Osteocyte (in vitro differentiated cells): ENCODE results near the gene SCN5A. TPM values are rescaled to one million over a fixed set of nuclear protein-coding genes. Genes with fewer than 3 reads are reported as not detected.

Experiments used
- DNase-seq: peaks from one replicate; pipeline ENCODE4 v3.0.0; 2021; ENCODE audit warnings: mixed read lengths; ENCODE audit not compliant: unreplicated experiment; ENCODE audit errors: extremely low spot score
- H3K27ac Mint-ChIP-seq: one replicate; pipeline ENCODE4 v1.8.0; 2021; ENCODE audit warnings: mild to moderate bottlenecking, mixed read lengths; ENCODE audit not compliant: unreplicated experiment
- H3K27me3 Mint-ChIP-seq: one replicate; pipeline ENCODE4 v1.8.0; 2021; ENCODE audit warnings: mixed read lengths; ENCODE audit not compliant: unreplicated experiment
- H3K36me3 Mint-ChIP-seq: one replicate; pipeline ENCODE4 v1.8.0; 2021; ENCODE audit warnings: mixed read lengths; ENCODE audit not compliant: unreplicated experiment
- H3K4me1 Mint-ChIP-seq: one replicate; pipeline ENCODE4 v1.8.0; 2021; ENCODE audit warnings: mixed read lengths; ENCODE audit not compliant: unreplicated experiment
- H3K4me3 Mint-ChIP-seq: one replicate; pipeline ENCODE4 v1.8.0; 2021; ENCODE audit warnings: mild to moderate bottlenecking, moderate library complexity, mixed read lengths; ENCODE audit not compliant: unreplicated experiment
- H3K9me3 Mint-ChIP-seq: one replicate; pipeline ENCODE4 v1.8.0; 2021; ENCODE audit warnings: mixed read lengths; ENCODE audit not compliant: unreplicated experiment
- total RNA-seq: library from RNA; stranded (reverse); gene quantifications from 2 replicates; pipeline ENCODE4 v1.2.1, GENCODE V29; 2021
- TF ChIP-seq, protein P1 (sequence below): fragments of 200-600 bp; sonication (generic); IDR thresholded peaks from 2 replicates; pipeline ENCODE4 v1.5.0; 2021; ENCODE audit warnings: antibody characterized with exemption, mild to moderate bottlenecking, moderate library complexity

Gene SCN5A
- total RNA-seq, 1 donor from 2014 or later = not detected

DNA sequence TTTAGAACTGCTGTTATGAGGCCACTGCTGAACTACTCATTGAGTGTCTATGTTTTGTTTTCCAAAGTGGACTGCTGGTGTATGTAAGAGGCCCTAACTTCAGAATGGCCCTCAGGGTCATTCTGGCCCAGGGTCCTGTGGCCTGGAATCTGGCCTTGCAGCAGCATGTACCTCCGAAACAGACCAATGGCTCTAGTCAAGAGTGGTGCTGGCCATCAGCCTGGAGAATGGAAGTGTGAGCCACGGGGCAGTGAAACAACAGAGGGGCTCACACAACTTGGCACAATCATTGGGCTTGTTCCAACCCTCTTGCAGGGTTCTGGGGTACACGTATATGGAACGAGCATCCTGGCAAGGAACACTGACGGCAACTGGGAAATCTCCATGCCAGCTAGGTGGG lies 40.5 kb downstream of the SCN5A start:
- DNase-seq = no peak
- H3K27me3 Mint-ChIP-seq = no peaks in the 10 kb centered on the region
- no peak overlapping the region for H3K4me3 Mint-ChIP-seq
- no peaks in the 10 kb centered on the region for H3K4me1 Mint-ChIP-seq
- H3K9me3 Mint-ChIP-seq = no peaks in the 10 kb centered on the region
- no peaks in the 10 kb centered on the region for H3K36me3 Mint-ChIP-seq
- H3K27ac Mint-ChIP-seq = no peak overlapping the region
- TF ChIP-seq, protein P1, sequence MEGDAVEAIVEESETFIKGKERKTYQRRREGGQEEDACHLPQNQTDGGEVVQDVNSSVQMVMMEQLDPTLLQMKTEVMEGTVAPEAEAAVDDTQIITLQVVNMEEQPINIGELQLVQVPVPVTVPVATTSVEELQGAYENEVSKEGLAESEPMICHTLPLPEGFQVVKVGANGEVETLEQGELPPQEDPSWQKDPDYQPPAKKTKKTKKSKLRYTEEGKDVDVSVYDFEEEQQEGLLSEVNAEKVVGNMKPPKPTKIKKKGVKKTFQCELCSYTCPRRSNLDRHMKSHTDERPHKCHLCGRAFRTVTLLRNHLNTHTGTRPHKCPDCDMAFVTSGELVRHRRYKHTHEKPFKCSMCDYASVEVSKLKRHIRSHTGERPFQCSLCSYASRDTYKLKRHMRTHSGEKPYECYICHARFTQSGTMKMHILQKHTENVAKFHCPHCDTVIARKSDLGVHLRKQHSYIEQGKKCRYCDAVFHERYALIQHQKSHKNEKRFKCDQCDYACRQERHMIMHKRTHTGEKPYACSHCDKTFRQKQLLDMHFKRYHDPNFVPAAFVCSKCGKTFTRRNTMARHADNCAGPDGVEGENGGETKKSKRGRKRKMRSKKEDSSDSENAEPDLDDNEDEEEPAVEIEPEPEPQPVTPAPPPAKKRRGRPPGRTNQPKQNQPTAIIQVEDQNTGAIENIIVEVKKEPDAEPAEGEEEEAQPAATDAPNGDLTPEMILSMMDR = no peak

DNA sequence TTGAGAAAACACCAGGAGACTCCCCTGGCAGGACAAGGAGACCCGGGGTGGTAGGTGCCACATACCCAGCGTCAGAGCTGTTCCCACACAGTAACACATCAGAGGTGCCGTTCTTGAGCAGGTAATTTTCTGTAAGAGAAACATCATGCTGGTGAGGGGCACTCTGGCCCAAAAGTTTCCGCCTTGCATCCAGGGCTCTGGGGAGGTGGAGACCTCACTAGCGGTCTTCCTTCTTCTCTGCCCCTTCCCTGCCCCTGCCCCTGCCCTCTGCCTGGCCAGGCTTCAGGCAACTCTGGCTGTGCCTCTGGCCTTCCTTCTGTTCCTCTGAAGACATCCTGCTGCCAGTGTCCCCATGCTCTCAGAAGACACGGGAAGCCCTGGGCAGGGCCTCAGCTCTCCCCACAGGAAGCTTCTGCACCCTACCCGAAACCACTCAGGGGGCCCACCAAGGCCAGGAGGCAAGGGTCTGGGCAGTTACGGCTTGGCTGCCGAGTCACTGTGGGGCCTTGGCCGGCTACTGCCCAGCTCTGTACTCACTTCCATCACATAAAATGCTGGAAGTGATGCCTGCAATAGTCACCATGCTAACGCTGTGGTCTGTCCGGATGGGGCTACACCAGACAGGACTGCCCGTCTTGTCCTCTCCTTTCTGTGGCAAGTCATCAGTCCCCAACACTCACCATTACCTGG lies 41.3 kb downstream of the SCN5A start:
- Mint-ChIP-seq H3K4me3 (no peak overlapping the region), H3K27me3 (no peaks in the 10 kb centered on the region), H3K9me3 (no peaks in the 10 kb centered on the region), H3K4me1 (no peaks in the 10 kb centered on the region), H3K36me3 (no peaks in the 10 kb centered on the region), H3K27ac (no peak overlapping the region)
- TF ChIP-seq, protein P1 = no peak
- DNase-seq = no peak

DNA sequence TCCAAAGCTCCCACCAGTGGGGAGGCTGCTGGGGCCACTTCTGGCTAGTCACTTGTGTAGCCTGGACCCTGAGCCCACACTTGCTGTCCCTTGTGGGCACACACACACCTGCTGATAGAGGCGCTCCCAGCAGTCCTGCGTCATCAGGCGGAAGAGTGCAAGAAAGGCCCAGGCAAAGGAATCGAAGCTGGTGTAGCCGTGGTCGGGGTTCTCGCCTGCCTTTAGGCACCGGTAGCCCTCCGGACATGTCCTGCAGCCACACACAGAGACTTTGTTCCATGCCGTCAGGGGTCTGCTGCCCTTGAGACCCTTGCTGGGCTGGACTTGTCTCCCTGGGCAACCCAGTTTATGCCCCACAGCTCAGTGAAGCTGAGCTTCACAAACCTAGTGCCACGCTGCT lies 42.9 kb downstream of the SCN5A start:
- Mint-ChIP-seq H3K4me3 (no peak overlapping the region), H3K4me1 (no peaks in the 10 kb centered on the region), H3K36me3 (no peaks in the 10 kb centered on the region), H3K9me3 (no peaks in the 10 kb centered on the region), H3K27ac (no peak overlapping the region), H3K27me3 (no peaks in the 10 kb centered on the region)
- TF ChIP-seq, protein P1 = no peak
- DNase-seq = no peak

DNA sequence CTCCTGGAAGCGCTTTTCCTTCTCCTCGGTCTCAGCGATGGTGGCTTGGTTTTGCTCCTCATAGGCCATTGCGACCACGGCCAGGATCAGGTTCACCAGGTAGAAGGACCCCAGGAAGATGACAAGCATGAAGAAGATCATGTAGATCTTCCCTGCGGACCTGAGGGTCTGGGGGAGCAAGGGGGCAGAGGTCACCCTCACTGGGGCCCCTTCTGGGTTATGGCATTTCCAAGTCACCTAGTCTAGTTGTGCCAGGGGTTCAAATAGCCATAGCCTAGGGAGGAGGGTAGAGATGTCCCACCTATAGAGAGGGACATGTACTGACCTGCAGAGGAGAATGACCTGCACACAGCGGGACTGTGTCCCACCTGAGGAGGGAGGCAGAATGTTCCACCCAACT lies 43.5 kb downstream of the SCN5A start:
- H3K4me1 Mint-ChIP-seq = no peaks in the 10 kb centered on the region
- H3K27ac Mint-ChIP-seq = no peak overlapping the region
- TF ChIP-seq, protein P1 = no peak
- H3K4me3 Mint-ChIP-seq = no peak overlapping the region
- H3K27me3 Mint-ChIP-seq = no peaks in the 10 kb centered on the region
- H3K36me3 Mint-ChIP-seq = no peaks in the 10 kb centered on the region
- DNase-seq = no peak
- H3K9me3 Mint-ChIP-seq = no peaks in the 10 kb centered on the region

DNA sequence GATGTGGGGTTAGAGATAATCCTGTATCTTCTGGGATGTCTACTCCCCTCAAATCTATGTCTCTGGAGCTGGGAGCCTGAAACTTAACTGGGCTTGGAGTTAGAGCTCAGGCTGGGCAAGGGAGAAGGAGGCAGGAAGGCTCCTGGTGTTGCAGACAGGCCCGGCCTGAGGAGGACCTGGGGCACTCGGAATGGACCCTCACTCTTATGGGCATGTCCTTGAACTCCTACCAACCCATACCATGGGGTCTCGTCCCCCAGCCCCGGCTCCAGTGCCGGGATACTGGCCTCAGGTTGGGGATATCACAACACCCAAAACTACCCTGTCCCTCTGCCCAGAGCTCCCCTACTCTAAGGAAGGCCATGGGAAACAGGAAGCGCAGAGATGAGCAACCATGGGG lies 45.2 kb downstream of the SCN5A start:
- H3K4me1 Mint-ChIP-seq = no peaks in the 10 kb centered on the region
- TF ChIP-seq, protein P1 = no peak
- H3K4me3 Mint-ChIP-seq = no peak overlapping the region
- H3K9me3 Mint-ChIP-seq = no peaks in the 10 kb centered on the region
- no peaks in the 10 kb centered on the region for H3K36me3 Mint-ChIP-seq
- DNase-seq = no peak
- H3K27me3 Mint-ChIP-seq = no peaks in the 10 kb centered on the region
- H3K27ac Mint-ChIP-seq = no peak overlapping the region
